Suprapubic skin (tissue), 4 donors: ENCODE measurements around the gene MCU. TPM values are rescaled to one million over a fixed set of nuclear protein-coding genes. Genes with fewer than 3 reads are reported as not detected.

Experiments used
- DNase-seq, 2 donors: peaks; one replicate each; pipeline ENCODE4 v3.0.0-alpha.2; 2019; ENCODE audit warnings: low spot score in 2 of 2
- H3K27ac ChIP-seq: fragments of 200-600 bp; sonication (generic); one replicate; pipeline ENCODE4 v1.5.1; 2019
- H3K27me3 ChIP-seq: fragments of 200-600 bp; sonication (generic); one replicate; pipeline ENCODE4 v1.5.1; 2019
- H3K36me3 ChIP-seq: fragments of 200-600 bp; sonication (generic); one replicate; pipeline ENCODE4 v1.5.1; 2019
- H3K4me1 ChIP-seq: fragments of 200-600 bp; sonication (generic); one replicate; pipeline ENCODE4 v1.5.1; 2019
- H3K4me3 ChIP-seq: fragments of 200-600 bp; sonication (generic); one replicate; pipeline ENCODE4 v1.5.1; 2019; ENCODE audit warnings: mild to moderate bottlenecking
- H3K9me3 ChIP-seq: fragments of 200-600 bp; sonication (generic); one replicate; pipeline ENCODE4 v1.5.1; 2019
- CTCF ChIP-seq, 2 donors: fragments of 200-600 bp in 1 of 2; fragments of 450-650 bp in 1 of 2; sonication (generic) in 1 of 2; IDR thresholded peaks; one replicate each; pipeline ENCODE4 v1.5.1; 2016 to 2019; ENCODE audit warnings: antibody characterized with exemption in 2 of 2, mild to moderate bottlenecking in 1 of 2, moderate library complexity in 1 of 2
- EP300 ChIP-seq: sonication (generic); formaldehyde crosslinking; IDR thresholded peaks from one replicate; pipeline ENCODE4 v1.6.1; 2017; ENCODE audit warnings: antibody characterized with exemption
- POLR2A ChIP-seq, 2 donors: fragments of 450-650 bp; IDR thresholded peaks; one replicate each; pipeline ENCODE4 v1.6.1; 2017; ENCODE audit warnings: antibody characterized with exemption in 2 of 2, mild to moderate bottlenecking in 2 of 2, moderate library complexity in 2 of 2
- POLR2AphosphoS5 ChIP-seq, 3 donors: sonication (generic); formaldehyde crosslinking; IDR thresholded peaks; one replicate each; pipeline ENCODE4 v1.6.1; 2017; ENCODE audit warnings: antibody characterized with exemption in 3 of 3
- WGBS: methylation state at CpG from one replicate; pipeline ENCODE4 v1.1.5; 2018; 5-methylcytosine and 5-hydroxymethylcytosine counted together
- total RNA-seq, 4 donors: library from RNA; depleted of rRNA; stranded (reverse); fragments of >200 nt; gene quantifications; one replicate each; pipeline ENCODE4 v1.1.0, GENCODE V29; 2016

Gene MCU
- total RNA-seq, 4 donors from 2014 or later = 28.3 to 31.7 (median 29.7) TPM

DNA sequence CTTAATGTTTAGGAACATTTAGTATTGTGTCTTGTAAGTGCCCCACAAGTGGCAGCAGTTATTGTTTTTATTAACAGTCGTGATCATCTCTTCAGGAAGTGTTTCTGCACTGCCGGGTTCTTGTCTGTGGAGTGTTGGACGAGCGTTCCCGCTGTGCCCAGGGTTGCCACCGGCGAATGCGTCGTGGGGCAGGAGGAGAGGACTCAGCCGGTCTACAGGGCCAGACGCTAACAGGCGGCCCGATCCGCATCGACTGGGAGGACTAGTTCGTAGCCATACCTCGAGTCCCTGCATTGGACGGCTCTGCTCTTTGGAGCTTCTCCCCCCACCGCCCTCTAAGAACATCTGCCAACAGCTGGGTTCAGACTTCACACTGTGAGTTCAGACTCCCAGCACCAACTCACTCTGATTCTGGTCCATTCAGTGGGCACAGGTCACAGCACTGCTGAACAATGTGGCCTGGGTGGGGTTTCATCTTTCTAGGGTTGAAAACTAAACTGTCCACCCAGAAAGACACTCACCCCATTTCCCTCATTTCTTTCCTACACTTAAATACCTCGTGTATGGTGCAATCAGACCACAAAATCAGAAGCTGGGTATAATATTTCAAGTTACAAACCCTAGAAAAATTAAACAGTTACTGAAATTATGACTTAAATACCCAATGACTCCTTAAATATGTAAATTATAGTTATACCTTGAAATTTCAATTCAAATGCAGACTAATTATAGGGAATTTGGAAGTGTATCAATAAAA, 240.5 kb downstream of the MCU start:
- no peak overlapping the region for H3K27ac ChIP-seq
- TF ChIP-seq POLR2A (IDR thresholded peaks at IDR 0.05) = no peak
- TF ChIP-seq POLR2AphosphoS5 (IDR thresholded peaks at IDR 0.05) = no peak
- no peak for TF ChIP-seq EP300
- TF ChIP-seq CTCF (IDR thresholded peaks at IDR 0.05) = no peak
- no peaks in the 10 kb centered on the region for H3K27me3 ChIP-seq
- H3K4me3 ChIP-seq = no peak overlapping the region
- 92% methylated on average over 20 of the region's 20 CpGs for WGBS
- no peaks in the 10 kb centered on the region for H3K9me3 ChIP-seq
- no peaks in the 10 kb centered on the region for H3K4me1 ChIP-seq
- DNase-seq = no peak
- H3K36me3 ChIP-seq = no peaks in the 10 kb centered on the region

GRCh38 chr10:72935361-72935760, 243.4 kb downstream of the MCU start:
- no peak for TF ChIP-seq CTCF (IDR thresholded peaks at IDR 0.05)
- TF ChIP-seq POLR2AphosphoS5 (IDR thresholded peaks at IDR 0.05) = no peak
- no peak for TF ChIP-seq POLR2A (IDR thresholded peaks at IDR 0.05)
- TF ChIP-seq EP300 = no peak
- H3K36me3 ChIP-seq = no peaks in the 10 kb centered on the region
- H3K27ac ChIP-seq = no peak overlapping the region
- no peaks in the 10 kb centered on the region for H3K9me3 ChIP-seq
- H3K4me1 ChIP-seq = no peaks in the 10 kb centered on the region
- no peak for DNase-seq
- 94% methylated on average over 6 of the region's 6 CpGs for WGBS
- no peak overlapping the region for H3K4me3 ChIP-seq
- no peaks in the 10 kb centered on the region for H3K27me3 ChIP-seq

Other genes with a start within 250 kb of the MCU start
- gene MICU1, start 66.1 kb upstream of the MCU start, total RNA-seq = 10 to 100 TPM; 34.1 to 37.6 (median 35.6) TPM
- gene OIT3, start 201.6 kb downstream of the MCU start, total RNA-seq = not detected